HepG2 (cell line): ENCODE results near the gene GNG7.

Experiments
- FOXK2 ChIP-seq: fragments of 450-650 bp; IDR thresholded peaks from 2 replicates; pipeline ENCODE4 v1.6.1; 2016
- TF ChIP-seq, protein P1 (sequence below), 2 experiments: IDR thresholded peaks; 2 replicates each; pipeline ENCODE4 v1.6.1; 2011 to 2012; ENCODE audit warnings: low read length in 2 of 2, borderline replicate concordance in 1 of 2, low read depth in 1 of 2, mild to moderate bottlenecking in 1 of 2, moderate library complexity in 1 of 2

DNA sequence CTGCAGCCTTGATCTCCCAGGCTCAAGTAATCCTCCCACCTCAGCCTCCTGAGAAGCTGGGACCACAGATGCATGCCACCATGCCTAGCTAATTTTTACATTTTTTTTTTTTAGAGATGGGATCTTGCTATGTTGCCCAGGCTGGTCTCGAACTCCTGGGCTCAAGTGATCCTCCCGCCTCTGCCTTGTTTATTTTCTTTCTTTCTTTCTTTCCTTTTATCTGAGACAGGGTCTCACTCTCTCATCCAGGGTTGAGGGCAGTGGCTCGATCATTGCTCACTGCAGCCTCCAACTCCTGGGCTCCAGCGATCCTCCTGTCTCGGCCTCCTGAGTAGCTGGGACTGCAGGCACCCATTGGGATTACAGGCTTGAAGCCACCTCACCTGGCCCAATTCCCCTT is 3.8 kb upstream of the GNG7 start:
- TF ChIP-seq, protein P1, sequence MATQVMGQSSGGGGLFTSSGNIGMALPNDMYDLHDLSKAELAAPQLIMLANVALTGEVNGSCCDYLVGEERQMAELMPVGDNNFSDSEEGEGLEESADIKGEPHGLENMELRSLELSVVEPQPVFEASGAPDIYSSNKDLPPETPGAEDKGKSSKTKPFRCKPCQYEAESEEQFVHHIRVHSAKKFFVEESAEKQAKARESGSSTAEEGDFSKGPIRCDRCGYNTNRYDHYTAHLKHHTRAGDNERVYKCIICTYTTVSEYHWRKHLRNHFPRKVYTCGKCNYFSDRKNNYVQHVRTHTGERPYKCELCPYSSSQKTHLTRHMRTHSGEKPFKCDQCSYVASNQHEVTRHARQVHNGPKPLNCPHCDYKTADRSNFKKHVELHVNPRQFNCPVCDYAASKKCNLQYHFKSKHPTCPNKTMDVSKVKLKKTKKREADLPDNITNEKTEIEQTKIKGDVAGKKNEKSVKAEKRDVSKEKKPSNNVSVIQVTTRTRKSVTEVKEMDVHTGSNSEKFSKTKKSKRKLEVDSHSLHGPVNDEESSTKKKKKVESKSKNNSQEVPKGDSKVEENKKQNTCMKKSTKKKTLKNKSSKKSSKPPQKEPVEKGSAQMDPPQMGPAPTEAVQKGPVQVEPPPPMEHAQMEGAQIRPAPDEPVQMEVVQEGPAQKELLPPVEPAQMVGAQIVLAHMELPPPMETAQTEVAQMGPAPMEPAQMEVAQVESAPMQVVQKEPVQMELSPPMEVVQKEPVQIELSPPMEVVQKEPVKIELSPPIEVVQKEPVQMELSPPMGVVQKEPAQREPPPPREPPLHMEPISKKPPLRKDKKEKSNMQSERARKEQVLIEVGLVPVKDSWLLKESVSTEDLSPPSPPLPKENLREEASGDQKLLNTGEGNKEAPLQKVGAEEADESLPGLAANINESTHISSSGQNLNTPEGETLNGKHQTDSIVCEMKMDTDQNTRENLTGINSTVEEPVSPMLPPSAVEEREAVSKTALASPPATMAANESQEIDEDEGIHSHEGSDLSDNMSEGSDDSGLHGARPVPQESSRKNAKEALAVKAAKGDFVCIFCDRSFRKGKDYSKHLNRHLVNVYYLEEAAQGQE (IDR thresholded peaks at IDR 0.05; ENCODE audit: borderline replicate concordance in 1 of 2, low read depth in 1 of 2, low read length in 2 of 2): no peak
- TF ChIP-seq FOXK2: no peak
